Kidney tubule cell (primary cell): ENCODE results near the gene FREM2.

Experiments used
- DNase-seq: peaks from one replicate; pipeline ENCODE4 v3.0.0-alpha.2; 2018; ENCODE audit warnings: low spot score

The FREM2 gene

DNA sequence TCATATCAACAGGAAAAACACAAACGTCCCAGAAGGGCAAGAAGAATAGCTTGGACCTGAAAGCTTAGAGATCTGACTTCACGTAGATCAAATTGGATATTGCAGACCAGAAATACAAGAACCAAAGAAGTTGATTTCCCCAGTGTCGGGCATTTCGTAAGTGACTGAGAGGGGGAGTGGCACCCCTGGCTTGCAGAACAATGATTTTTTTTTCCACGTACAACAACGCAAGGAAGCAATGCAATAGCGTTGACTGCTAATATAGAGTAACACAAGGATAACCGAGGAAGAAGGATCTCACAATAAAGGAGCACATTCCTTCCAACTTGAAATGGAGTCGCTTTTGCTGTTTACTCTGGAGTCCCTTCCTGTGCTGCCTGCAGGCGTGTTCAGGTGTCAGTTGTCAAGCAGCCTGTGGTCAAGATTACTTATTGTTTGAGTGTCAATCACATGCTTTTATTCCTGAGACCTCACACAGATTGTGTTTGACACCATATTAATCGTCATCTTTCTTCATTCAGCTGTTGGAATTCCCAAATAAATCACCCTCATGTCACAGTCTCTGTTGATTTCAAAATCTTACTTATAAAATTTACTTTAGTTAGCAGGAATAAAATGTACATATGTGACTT is 139.4 kb downstream of the FREM2 start:
- DNase-seq, result no peak

DNA sequence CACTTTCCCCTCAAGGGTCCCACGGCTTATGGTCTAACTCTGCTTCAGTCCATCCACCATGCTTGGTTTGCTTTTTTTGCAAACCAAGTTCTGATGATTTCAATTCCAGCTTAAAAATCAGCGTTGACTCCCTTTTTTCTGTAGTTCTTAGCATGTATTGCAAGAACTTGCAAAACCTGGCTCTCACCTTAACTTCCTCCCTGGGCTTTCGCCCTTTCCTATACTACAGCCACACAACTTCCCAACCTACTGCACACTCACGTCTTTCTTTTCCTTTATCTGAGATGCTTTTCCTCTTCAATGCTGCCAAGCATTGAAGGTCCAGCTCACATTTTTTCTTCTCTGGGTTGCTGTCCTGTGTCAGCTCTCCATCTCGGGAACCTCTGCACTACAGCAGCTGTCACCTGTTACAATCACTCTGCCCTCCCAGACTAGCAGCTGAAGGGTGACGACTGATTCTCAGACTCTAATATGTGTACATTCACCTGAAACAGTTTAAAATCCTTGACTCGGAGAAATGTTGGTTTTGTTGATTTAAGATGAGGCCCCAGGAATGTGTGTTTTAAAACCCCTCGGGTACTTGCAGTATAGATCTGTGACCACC is 143.7 kb downstream of the FREM2 start:
- DNase-seq, result no peak

DNA sequence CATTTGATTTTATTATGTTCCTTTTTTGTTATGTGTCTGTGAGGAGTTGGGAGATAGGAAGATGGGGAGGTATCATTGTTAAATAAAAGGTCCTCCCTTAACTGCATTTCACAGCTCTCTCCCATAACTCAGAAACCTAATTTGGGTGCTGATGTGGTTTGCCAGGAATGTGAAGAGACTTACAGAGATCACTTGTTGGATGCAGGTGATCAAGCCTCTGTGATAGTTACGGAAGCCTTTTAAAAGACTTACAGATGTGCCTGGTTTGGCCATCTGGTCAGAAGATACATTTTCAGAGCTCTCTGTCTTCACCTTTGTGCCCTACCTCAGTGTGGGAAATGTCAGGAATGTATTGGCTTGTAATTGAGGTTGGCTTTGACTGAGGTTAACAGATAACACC is 157.7 kb downstream of the FREM2 start:
- DNase-seq, result no peak

DNA sequence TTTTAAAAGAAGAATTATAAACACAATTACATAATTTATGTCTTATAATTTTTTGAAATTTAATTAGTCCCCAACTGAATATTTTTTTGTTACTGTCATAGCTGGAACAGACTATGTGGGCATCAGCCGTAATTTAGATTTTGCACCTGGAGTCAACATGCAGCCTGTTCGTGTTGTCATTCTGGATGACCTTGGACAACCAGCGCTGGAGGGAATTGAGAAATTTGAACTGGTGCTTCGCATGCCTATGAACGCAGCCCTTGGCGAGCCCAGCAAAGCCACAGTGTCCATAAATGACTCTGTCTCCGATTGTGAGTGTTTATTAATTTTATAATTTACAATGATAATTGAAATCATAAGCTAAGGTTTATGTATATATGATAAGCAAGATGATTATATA is 161.5 kb downstream of the FREM2 start:
- no peak for DNase-seq

DNA sequence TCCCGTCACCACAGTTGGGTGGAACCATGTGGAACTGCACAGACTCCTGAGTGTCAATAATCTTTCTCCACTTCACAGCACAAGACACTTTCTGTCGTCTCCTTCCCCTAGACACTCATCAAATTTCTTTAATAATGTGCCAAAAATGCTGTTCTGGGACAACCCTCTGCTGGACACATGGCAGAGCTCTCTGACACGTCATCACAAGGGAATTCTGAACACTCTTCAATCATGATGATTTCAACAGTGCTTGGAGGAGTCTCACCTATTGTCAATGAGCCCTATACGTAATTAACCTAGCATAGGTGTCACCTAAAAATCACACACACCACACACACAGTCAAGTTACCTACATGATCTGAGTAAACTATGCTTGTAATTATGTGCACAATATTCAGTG is 162.4 kb downstream of the FREM2 start:
- peak; percentile 53 for DNase-seq

DNA sequence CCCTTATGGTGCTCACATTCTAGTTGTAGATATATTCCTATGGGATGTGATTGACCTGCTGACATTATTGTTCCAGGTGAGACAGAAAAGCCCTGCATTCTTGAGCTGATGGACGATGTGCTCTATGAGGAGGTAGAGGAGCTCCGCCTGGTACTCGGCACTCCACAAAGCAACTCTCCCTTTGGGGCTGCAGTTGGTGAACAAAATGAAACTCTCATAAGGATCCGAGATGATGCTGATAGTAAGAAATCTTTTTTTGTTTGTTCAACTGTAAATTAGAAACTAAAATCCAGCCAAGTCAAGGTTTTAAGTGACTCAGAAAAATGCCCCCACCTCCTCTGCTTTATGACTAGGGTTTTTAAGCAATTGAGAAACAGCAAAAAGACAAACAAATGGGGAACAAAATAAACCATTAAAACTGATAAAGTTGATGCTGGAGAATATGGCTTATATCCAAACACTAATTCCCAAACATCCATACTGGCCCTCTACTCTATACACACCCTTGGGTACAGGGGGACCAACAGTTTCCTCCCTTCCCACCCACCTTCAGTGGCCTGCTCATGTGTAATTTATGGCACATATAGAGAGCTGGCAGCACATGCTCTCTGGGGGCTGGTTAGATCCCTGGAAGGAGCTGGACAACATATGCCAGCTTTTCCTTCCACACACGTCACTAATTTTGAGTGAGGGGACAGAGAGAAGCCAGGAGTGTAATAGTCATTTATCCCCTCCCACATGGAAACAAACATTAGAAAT is 164.2 kb downstream of the FREM2 start:
- DNase-seq, result no peak

DNA sequence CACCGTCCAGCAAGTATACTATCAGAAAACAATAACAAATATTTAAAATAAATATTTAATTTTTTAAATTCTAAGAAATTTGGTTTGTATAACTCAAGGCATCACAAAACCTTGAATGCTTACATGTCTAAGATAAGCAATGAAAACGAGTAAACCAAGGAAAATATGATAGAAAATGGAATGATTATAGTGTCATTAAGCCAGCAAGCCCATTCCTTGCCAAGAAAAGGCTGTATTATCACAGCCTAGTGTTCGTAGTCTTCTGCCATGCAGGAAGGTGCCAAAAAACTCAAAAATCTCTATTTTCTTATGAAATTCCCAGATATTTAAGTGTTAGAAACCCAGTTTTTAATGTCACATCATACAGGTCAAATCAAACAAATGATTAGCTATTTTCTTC is 167.3 kb downstream of the FREM2 start:
- DNase-seq, result no peak

DNA sequence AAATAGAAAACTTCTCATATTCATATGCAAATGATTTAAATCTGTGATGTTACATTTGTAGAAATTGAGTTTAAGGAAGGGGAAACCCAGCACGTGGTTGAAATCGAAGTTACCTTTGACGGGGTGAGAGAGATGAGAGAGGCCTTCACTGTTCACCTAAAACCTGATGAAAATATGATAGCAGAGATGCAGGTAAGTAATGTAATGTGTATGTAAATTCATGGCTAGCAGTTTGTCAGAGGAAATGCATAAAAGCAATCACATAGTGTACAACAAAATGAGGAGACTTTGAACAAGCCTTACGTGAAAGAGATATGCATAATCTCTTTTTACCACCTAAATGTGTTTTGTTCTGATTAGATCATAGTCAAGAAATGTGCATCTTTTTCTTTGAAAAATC is 169.2 kb downstream of the FREM2 start:
- no peak for DNase-seq

DNA sequence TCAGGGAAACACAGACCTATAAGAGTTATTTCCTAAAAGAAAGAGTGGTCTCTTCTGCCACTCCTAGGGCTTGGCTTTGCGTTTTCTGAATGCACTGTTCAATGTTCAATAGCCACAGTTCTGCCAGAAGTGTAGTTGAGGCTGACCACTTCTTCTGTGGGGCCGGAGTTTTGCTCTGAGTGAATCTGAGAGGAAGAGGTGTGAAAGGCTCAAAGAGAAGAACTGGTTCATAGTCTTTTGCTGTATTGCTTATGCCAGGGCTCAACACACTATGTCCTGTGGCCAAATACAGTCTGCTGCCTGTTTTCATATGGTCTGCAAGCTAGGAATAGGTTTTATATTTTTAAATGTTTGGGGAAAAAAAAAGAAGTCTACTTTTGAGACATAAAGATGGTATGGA is 175.6 kb downstream of the FREM2 start:
- DNase-seq, result no peak

DNA sequence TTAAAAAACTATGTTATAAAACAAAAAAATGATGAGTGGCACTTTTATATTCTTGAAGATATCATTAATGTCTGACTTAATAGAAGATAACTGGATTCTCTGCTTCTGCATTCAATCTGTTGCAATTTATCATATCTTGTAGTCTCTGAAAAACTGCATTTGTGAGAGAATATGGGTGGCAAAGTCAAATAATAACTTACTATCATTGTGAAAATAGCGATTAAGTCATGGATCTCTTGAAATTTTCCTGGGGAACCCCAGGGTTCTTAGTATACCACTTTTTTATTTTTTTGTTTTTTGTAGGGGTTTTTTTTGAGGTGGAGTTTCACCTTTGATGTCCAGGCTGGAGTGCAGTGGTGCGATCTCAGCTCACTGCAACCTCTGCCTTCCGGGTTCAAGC is 176.7 kb downstream of the FREM2 start:
- DNase-seq, result no peak

DNA sequence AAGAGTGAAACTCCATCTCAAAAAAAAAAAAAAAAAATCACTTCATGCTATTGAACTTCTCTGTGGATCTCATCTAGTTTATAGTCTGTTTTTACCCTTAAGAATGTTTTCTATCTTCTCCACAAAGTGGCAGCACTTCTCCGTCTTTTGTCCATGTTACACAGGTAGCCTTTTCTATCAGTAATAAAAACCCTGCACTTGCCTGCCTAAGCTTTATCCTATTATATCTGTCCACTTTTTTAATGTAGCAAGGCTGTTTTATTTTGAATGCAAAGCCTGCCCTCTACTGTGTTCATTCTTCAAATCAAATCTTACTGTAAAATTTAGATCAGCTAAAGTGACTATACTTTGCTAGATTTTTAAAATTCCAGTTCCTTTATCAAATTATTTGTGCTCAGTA is 179.8 kb downstream of the FREM2 start:
- peak; percentile 39 for DNase-seq

DNA sequence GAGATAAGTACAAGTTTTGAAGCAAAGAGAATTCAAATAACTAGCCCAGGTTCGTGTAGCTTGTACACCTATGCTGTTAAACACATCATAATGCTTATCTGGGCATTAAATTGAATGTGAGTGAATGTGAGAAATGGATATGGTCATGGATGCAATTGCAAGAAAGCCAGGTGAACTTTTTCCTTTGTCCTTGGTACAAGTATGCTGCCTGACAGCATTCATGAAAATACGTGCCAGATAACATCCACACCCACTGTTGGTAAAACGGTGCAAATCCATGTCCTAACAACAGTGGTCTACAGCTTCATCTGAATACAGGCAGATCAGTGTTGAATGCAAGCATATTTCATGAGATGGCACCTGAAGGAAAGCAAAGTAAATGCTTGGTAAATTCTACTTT is 181.5 kb downstream of the FREM2 start:
- DNase-seq, result no peak

DNA sequence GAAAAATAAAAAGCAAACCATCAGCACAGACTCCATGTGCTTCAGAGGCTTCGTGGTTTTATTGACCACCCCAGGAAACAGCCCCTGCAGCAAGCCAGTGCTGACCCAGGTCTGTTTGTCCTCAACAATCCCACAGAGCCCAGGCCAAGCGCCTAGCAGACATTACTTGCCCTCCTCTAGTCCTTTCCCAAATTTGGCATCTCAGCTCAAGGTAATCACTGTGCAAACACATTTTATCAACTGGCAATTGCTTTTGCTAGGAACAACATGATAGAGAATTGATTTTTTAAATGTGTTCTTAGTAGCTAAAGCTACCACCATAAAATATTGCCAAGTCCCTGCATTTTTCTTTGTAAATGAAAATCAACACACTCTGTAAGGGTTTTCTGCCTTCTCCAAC is 182.0 kb downstream of the FREM2 start:
- no peak for DNase-seq

DNA sequence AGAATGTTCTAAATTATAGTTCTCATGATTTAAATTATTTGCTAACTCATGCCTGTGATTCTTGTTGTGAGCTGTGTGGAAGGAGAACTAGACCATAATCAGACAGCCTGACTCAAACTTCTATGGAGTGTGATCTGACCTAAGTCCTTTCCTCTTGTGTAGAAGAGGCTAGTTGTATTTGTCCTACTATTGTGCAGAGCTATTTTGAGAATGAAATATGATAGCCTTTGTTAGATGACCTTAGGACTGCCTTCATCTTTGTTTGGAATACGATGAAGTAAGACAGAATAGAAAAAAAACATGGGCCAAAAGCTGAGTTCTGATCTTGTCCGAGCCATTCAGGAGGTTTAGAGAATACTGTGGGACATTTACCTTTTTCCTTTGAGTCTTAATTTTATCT is 184.4 kb downstream of the FREM2 start:
- DNase-seq, result no peak

DNA sequence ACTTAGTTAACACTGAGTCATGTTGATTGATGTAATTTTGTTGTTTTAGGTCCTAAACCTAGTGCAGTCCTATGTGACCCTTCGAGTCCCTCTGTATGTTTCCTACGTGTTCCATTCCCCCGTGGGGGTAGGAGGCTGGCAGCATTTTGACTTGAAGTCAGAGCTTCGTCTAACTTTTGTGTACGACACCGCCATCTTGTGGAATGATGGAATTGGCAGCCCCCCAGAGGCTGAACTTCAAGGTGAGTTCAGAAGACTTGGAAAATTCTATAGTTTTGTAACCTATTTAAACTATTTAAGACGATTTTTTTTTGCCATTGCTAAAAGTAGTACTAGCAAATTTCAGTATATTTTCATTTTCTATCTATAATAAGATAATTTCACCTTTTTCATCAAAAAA is 185.8 kb downstream of the FREM2 start:
- DNase-seq, result peak; percentile 36

DNA sequence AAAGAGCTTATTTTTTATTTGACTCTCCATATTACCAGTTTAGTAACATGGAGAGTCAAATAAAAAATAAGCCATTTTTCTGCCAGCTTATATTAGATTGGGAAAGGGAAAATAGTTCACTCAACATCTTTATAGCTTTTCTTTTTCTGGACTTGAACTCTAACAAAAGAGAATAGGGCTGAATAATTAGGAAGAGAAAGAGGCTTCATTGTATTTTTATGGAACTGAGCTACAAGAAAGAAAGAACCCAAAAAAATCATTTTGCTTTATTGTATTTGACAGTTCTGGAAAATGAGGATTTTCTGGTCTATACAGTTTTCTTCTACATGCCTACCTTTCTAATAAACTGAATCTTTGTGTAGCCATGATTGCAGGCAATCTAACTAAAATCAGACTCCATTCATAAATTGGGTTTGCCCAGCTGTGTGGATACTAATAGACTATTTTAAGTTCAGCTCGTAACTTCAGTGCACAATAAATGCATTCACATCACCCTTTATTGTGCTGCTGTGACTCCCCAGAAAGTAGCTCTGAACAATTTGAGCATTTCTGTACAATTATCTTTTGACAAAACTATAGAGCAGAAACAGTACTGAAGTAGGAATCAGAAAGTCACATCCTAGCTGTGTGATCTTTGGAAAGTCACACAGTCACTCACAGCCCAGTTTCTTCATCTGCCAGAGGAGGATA is 188.5 kb downstream of the FREM2 start:
- DNase-seq, result no peak

DNA sequence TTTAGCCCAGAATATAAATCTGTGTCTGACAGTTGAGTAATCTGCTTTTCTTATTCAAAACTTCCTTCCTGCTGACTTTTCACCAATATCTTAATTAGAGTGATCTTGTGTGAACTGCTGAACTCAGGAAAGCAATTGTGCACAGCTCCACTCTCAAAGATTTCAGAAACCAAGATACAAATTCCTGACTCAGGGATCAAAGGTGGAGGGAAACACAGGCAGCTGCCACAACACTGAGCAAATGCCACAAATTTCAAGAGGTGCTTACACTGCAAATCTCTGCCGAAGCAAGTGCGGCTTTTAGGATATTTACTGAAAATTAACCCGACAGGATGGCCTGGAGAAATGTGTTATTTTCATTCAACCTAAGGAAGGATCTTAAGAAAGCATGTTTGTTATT is 192.4 kb downstream of the FREM2 start:
- peak; percentile 32 for DNase-seq

DNA sequence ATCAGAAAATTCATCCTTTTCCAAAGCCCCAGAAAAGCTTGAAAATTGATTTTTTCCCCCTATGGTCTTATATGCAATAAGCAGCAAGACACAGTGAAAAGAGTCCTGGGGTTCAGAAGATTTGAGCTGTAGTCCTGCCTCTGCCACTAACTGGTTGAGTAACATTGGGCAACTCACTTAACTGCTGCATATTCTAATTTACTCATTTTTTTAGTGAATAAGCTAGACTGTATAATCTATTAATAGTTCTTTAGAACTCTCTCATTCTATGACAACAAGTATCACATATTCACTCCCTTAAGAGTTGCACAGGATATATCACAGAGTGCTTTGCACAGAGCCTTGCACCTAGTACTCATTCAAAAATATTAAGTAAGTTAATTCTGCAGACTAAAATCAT is 192.9 kb downstream of the FREM2 start:
- no peak for DNase-seq

DNA sequence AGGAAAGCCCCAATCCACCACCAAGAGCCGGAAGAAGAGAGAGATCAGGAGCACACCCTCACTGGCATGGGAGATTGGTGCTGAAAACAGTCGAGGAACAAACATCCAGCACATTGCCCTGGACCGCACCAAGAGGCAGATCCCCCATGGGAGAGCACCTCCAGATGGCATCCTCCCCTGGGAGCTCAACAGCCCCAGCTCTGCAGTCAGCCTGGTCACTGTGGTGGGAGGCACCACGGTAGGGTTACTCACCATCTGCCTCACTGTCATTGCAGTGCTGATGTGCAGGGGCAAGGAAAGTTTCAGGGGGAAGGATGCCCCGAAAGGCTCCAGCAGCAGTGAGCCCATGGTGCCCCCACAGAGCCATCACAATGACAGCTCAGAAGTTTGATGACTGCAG is 193.5 kb downstream of the FREM2 start:
- DNase-seq, result no peak

DNA sequence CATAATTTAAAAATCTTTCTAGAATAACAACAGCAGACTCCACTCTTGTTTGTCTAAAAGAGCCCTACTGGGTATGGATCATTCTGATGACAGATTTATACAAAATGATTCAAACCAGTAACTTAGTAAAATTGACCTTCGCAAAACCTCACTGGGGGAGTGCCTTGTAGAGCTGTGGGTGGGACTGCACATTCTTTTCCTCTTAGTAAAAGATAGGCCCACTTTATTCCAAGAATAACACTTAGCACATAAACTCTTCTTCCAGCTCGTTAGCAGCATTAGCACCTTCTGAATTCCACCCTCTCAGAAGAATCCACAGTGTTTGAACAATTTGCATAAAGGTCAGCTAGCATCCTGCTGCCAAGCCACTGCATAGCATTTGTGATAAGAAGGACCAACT is 196.9 kb downstream of the FREM2 start:
- no peak for DNase-seq

DNA sequence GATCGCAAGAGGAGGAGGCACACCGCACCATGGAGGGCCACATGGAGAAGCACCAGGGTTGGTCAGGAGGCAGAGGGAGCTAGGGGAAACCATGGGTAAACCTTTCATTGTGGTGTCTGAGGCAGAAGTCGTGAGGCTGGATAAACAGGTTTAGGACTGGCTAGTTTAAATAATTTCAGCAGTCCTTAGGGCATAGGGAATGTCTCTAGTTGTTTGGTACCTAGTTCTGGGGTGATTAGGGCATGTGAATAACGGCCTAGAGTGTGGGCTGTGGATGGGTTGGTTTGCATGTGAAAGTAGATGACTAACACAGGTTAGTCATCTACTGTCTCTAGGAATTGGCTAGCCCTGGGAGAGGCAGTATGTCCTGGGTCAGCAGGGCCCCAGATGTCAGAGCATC is 201.4 kb downstream of the FREM2 start:
- DNase-seq, result peak; percentile 84

DNA sequence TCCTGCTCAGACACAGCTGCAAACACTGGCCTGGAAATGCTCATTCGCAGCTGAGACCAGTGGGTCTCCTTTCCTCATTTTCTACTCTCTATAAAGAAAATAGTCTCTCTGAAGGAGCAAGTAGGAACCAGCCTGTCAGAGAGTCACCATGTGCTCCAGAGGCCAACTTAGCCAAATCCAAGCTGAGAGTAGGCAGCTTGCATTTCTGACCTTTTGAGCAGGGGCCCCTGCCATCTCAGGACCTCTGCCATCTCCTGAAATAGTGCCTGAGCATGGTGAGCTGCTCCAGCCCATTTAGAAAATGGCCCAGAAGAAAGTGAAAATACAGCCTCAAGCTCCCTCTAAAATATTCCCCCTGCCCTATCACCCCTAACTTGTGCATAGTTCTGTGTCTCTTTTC is 208.2 kb downstream of the FREM2 start:
- no peak for DNase-seq

DNA sequence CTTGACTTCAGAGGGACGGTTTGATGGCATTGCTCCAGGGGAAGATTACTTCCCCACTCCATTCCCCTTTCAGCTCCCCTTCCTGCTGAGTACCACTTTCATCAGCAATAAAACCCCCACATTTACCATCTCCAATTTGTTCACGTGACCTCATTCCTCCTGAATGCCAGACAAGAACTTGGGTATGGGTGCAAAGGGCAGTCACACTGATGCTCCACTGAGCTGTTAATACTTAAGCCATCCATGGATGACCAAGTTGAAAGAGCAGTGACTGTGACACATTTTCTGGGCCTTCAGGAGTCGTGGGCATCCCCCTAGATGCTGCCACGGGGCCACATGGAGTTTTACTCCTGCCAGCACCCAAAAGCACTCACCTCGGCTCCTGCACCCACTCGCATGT is 210.6 kb downstream of the FREM2 start:
- DNase-seq, result peak; percentile 88
